HG03097 (cell line): ENCODE measurements around the gene SARS2.
"Not testable (repeated sequence)": the region's sequence is repeated elsewhere in the genome, so short reads cannot be mapped to it uniquely, and the experiment has no call there.

Source experiments
- ATAC-seq: cut with Tn5 transposase; IDR thresholded peaks from one replicate; pipeline ENCODE4 v1.9.1; 2021; ENCODE audit not compliant: unreplicated experiment, low FRiP score

The SARS2 gene

GRCh38 chr19:38929929-38930775 lies at the start of gene SARS2:
SARS2 (minus strand) TSS chr19:38930763; CDS start chr19:38930736, 27 bp downstream.
- peak; percentile 84 for ATAC-seq

DNA sequence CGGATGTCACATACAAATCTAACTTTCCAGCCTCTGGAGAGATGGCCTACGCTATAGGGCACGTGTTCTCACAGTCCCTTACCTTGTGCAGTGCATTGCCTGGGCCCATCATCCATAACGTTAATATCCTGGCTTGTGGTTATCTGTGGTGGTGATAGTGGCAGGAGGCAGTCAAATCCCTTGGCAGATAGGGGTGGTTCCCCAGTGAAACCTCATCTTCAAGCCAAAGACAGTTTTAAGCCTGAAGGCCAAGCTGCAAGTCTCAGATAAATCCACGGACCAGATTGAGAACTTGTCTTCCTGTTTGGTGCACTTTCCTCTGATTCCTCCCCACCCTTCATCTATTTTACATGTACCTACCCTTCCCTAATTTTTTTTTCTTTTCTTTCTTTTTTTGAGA lies 49.2 kb upstream of the SARS2 start:
- no peak for ATAC-seq

DNA sequence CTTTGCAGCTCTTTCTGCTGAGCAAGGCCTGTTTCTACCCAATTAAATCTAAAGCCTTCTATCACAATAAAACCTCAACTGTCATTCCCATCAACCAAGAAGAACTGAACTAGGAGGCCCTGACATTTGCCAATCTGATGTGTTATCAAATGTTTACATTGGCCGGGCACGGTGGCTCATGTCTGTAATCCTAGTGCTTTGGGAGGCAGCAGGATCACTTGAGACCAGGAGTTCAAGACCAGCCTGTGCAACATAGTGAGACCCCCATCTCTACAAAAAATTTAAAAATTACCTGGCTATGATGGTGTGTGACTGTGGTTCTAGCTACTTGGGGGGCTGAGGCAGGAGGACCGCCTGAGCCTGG lies 47.7 kb upstream of the SARS2 start:
- ATAC-seq = no peak

- ATAC-seq = peak; percentile 74
These were observed 47.1 kb upstream of the SARS2 start for GRCh38 chr19:38977445-38978325.

DNA sequence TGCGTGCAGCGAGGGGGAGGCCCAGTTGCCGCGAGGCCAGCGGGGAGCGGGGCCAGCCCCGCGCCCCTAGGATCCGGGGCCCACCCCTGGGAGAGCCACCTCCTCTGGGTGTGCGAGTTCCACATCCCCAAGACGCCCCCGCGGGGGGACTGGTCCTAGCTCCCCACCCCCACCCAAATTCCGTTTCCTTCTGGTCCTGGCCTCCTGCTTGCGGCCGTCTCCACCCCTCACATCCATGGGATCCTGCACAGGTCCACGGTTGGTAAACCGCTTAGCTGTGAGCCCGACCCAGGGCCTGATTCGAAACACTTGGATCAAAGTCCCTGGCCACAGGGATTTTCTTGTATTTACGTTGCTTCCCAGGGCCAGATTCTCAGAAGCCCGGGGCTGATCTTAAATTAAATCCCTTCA lies 45.3 kb upstream of the SARS2 start:
- ATAC-seq = no peak

DNA sequence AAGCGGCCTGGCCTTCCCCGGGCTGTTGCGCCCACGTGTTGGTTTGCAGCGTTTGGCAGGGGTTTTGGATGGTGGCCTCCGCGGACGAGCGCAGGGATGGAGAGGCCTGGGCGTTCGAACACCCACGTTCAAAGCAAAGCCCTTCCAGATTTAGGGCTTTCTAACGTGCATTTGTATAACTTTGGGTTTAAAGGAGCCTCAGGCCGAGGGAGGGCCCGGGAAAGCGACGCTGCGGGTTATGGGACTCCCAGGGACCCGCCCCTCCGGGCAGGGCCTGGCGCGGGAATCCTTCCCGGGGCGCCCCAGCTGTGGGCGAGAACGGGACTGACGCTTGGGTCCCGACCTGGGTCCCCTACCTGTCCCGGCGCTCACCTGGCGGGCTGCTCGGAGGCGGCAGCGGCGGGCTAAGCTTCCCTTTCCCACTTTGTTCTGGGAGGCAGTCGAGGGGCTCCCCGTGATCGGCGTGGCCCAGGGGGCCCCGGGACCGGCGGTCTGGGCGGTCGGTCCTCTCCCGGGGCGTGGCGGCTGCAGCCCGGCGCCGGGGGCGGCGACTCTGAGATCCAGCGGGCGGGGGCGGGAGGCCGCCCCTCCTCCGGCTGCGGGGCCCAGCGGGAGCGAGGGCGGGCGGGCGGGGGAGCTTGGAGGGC lies 44.8 kb upstream of the SARS2 start, which contains the start of gene FBXO17:
TSS of gene FBXO17 (minus strand) at position 529 of the 647 bp plus-strand sequence. CDS start 25,423 bp downstream, outside the sequence.
- ATAC-seq = no peak

DNA sequence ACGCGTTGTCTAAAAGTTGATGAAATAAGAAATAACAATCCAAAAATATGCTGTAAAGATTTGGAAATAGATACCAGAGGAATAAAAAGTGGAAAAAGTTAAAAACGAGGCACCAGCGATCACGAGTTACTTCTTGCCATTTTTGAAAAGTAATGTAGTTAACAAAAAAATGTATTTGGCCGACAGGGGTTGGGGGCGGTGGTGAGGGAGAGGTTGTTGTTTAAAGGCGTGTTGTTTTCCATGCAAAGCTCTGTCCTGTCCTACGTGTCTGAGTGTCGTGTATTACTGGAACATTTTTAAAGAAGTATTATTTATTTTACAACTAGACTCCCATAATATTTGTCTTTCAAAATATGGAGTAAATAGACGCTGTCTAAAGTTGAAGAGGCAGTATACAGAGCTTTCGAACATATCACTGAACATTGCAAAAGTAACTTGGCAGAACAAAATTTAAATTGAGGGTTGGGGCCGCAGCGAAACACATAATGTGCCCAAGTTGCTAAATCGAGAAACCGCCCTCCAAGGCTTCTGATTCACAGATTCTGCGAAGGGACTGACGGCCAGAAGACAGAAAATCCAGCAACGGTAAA lies 44.2 kb upstream of the SARS2 start:
- no peak for ATAC-seq

DNA sequence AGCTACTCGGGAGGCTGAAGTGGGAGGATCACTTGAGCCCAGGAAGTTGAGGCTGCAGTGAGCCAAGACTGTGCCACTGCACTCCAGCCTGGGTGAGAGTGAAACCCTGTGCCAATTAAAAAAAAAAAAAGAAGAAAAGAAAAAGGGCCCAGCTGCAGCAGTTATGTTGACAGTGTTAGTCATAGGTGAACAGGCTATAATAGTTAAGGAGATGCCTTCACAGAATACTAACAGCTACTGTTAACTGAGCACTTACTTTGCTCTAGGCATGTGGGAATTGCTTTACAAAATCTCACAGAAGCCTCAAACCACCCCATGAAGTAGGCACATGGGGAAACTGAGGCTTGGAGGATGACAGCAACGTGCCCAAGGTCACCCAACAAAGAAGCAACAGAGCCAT lies 41.1 kb upstream of the SARS2 start:
- ATAC-seq = no peak

GRCh38 chr19:38970664-38971532 lies 40.3 kb upstream of the SARS2 start:
- no peak for ATAC-seq

DNA sequence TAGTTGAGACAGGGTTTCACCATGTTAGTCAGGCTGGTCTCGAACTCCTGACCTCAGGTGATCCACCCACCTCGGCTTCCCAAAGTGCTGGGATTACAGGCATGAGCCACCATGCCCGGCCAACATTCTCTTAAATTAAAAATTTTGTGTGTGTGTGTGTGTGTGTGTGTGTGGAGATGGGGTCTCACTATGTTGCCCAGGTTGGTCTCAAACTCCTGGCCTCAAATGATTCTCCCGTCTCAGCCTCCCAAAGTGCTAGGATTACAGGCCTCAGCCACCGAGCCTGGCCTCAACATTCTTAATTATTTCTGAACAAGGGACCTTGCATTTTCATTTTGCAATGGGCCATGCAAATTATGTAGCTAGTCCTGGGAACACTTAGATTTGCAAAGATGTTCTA lies 35.6 kb upstream of the SARS2 start:
- ATAC-seq = not testable (repeated sequence)

DNA sequence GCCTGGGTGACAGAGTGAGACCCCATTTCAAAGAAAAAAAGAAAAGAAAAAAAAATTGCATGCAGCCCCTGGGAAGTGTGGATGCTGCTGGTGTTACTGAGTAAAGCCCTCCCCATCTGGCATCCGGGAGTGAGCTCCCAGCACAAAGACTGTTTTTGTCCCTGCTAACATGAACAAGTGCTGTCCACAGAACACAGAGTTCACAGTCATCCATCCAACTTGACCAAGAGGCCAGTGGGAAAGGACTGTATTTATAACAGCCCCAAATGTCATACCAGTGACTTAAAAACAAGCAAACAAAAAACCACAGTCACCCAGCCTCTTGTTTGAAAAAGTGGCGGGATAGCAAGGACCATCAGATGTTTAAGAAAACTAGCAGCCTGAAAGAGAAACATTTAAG lies 34.2 kb upstream of the SARS2 start:
- ATAC-seq = no peak

DNA sequence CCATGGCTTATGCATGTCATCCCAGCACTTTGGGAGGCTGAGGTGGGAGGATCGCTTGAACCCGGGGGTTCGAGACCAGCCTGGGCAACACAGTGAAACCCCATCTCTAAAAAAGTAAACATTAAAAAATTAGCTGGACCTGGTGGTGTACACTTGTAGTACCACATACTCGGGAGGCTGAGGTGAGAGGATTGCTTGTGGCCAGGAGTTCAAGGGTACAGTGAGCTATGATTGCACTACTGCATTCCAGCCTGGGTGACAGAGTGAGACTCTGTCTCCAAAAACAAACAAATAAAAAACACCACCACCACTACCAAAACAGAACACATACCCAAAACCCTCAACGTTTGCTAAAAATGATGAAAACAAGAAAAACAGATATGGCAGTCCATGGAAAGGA lies 29.1 kb upstream of the SARS2 start:
- ATAC-seq = no peak

GRCh38 chr19:38958301-38958700 lies 27.7 kb upstream of the SARS2 start:
- no peak for ATAC-seq

GRCh38 chr19:38956264-38956663 lies 25.7 kb upstream of the SARS2 start:
- ATAC-seq = no peak

DNA sequence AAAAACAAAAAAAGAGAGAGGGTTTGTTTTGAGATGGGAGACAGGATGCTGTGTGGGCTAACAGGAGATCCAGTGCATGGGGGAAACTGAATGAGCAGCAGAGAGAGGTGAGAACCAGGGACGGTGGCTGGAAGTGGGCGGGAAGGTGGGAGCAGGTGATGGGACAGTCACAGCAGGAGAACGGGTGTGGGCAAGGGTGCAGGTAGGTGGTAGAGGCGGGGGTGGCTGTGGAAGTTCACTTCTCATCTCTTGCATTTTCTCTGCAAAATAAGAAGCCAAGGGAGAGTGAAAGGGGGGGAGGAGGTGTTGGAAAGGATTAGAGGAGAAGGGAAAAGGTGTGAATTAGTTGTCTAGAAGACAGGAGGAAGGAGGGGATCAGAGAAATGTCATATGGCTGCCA lies 23.1 kb upstream of the SARS2 start:
- no peak for ATAC-seq

GRCh38 chr19:38952395-38953165 lies 22.0 kb upstream of the SARS2 start:
- ATAC-seq = no peak

DNA sequence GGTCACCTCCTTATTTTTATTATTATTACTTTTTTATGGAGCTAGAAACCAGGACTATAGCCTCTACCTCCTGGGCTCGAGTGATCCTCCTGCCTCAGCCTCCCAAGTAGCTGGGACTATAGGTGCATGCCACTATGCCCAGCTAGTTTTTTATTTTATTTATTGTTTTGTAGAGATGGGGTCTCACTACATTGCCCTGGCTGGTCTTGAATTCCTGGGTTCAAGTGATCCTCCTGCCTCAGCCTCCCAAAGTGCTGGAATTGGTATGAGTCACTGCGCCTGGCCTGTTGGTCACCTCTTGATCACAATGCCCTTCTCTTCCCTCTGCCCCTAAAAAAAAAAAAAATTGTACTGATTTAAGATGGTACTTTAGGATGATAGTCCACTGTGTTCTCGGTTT lies 20.6 kb upstream of the SARS2 start:
- ATAC-seq = no peak

DNA sequence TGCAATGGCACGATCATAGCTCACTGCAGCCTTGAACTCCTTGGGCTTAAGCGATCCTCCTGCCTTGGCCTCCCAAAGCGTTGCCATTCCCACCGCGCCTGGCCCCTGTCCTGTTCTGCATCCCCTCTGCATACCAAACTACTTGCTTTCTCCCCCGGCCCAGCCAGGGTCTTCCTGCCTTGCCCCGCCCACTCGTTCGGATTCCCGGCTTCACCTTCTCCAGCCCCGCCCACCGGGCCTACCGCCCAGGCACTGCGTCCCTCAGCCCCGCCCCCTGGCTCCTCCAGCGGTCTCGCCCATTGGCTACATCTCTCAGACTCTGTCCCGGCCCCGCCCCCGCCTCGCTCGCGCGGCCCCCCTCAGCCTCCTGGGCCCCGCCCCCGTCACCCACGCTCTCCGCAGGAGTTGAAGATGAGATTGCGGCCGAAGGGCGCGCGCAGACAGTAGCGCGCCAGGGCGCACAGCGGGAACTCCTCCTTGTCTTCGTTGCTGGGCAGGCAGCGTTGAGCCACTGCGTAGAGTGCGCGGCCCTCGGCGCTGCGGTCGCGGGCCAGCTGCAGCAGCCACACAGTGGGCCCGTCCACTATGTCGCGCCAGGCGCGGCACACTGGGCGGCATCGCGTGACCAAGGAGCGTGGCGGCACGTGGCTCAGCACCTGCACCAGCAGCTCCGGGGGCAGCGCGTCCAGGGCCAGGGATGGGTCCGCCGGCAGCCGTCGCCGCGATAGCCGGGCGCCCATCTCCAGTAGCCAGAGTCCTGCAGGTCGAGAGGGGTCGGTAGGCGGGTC lies 19.2 kb upstream of the SARS2 start:
- ATAC-seq = peak; percentile 55
